CD4-positive, alpha-beta T cell treated with Interleukin-10 for 1 hour (primary cell): ENCODE measurements around the gene MAP1LC3B2.

Experiments used
- DNase-seq: peaks from one replicate; pipeline ENCODE4 v3.0.0-alpha.2; 2020

MAP1LC3B2 gene

GRCh38 chr12:116597886-116598285 is 38.7 kb downstream of the MAP1LC3B2 start:
- DNase-seq: no peak

- DNase-seq: no peak
These were observed 39.4 kb downstream of the MAP1LC3B2 start for GRCh38 chr12:116598311-116599284.

- DNase-seq: peak; percentile 57
These were observed 40.3 kb downstream of the MAP1LC3B2 start for GRCh38 chr12:116599285-116600136.

- no peak for DNase-seq
These were observed 42.1 kb downstream of the MAP1LC3B2 start for GRCh38 chr12:116600959-116601918.

- no peak for DNase-seq
These were observed 43.0 kb downstream of the MAP1LC3B2 start for GRCh38 chr12:116601933-116602810.

GRCh38 chr12:116603546-116604177 is 44.5 kb downstream of the MAP1LC3B2 start:
- no peak for DNase-seq

GRCh38 chr12:116604178-116604895 is 45.2 kb downstream of the MAP1LC3B2 start:
- no peak for DNase-seq

GRCh38 chr12:116604951-116605641 is 45.9 kb downstream of the MAP1LC3B2 start:
- no peak for DNase-seq

GRCh38 chr12:116606397-116606796 is 47.2 kb downstream of the MAP1LC3B2 start:
- DNase-seq: no peak

- DNase-seq: no peak
These were observed 47.9 kb downstream of the MAP1LC3B2 start for GRCh38 chr12:116607039-116607438.

GRCh38 chr12:116609319-116610114 is 50.3 kb downstream of the MAP1LC3B2 start:
- peak; percentile 28 for DNase-seq

GRCh38 chr12:116610971-116611541 is 51.9 kb downstream of the MAP1LC3B2 start:
- DNase-seq: no peak

- no peak for DNase-seq
These were observed 53.3 kb downstream of the MAP1LC3B2 start for GRCh38 chr12:116612436-116612835.

GRCh38 chr12:116613256-116613655 is 54.1 kb downstream of the MAP1LC3B2 start:
- DNase-seq: no peak

GRCh38 chr12:116614194-116614915 is 55.2 kb downstream of the MAP1LC3B2 start:
- no peak for DNase-seq

GRCh38 chr12:116615141-116615861 is 56.1 kb downstream of the MAP1LC3B2 start:
- no peak for DNase-seq
